A673 (cell line): Measurements from ENCODE around the gene ZFP3.

ENCODE experiments used
- EZH2 ChIP-seq: fragments of 200-600 bp; sonication (generic); IDR thresholded peaks from 2 replicates; pipeline ENCODE4 v1.6.1; 2017; ENCODE audit warnings: borderline replicate concordance, low read depth, mild to moderate bottlenecking, mixed read lengths, antibody characterized with exemption, low read length; ENCODE audit not compliant: poor library complexity, severe bottlenecking
- TF ChIP-seq, protein P1 (sequence below): fragments of 300-800, 200-600 bp; sonication (generic); conservative IDR thresholded peaks from 2 replicates; pipeline ENCODE4 v1.5.1; 2017; ENCODE audit warnings: low read depth, mild to moderate bottlenecking, antibody characterized with exemption, low read length, moderate library complexity, mixed read lengths

DNA sequence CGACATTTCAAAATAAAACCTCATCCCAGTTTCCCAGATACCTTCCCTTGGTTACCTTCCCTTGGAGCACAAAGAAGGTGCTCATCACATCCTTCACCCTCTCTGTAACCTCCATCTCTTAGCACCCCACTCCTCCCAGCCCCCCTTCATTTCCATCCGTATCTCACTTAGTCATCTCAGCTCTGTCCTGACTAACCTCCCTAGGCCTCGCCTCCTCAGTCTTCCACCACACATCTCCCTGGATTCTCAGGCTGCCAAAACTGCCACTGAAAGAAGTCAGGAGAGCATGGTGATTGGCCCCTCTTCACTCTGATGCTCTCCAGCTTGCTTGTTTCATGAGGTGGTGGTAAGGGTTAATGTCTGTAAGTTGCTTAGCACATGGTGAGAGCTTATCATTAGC lies 2.3 kb downstream of the ZFP3 start:
- TF ChIP-seq, protein P1, sequence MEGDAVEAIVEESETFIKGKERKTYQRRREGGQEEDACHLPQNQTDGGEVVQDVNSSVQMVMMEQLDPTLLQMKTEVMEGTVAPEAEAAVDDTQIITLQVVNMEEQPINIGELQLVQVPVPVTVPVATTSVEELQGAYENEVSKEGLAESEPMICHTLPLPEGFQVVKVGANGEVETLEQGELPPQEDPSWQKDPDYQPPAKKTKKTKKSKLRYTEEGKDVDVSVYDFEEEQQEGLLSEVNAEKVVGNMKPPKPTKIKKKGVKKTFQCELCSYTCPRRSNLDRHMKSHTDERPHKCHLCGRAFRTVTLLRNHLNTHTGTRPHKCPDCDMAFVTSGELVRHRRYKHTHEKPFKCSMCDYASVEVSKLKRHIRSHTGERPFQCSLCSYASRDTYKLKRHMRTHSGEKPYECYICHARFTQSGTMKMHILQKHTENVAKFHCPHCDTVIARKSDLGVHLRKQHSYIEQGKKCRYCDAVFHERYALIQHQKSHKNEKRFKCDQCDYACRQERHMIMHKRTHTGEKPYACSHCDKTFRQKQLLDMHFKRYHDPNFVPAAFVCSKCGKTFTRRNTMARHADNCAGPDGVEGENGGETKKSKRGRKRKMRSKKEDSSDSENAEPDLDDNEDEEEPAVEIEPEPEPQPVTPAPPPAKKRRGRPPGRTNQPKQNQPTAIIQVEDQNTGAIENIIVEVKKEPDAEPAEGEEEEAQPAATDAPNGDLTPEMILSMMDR, result no peak
- no peak for TF ChIP-seq EZH2
